HG03469 (cell line): ENCODE results near the gene KCNE4.

ENCODE experiments used
- ATAC-seq: cut with Tn5 transposase; IDR thresholded peaks from one replicate; pipeline ENCODE4 v1.9.1; 2021; ENCODE audit warnings: mild to moderate bottlenecking, moderate library complexity, moderate number of reproducible peaks; ENCODE audit not compliant: unreplicated experiment

KCNE4 gene

DNA sequence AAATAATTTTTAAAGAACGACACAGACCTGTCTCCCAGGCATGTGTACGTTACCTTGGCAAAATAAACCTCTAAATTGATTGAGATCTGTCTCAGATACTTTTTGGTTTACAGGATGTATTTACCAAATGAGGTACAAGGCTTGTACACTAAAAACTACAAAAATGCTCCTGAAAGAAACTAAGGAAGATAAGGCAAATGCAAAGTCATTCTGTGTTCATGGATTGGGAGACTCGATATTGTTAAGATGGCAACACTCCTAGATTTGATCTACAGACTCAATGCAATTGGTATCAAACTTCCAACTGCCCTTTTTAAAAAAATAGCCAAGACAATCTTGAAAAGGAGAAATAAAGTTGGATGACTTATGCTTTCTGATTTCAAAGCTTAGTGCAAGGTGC, 11.5 kb upstream of the KCNE4 start:
- no peak for ATAC-seq

GRCh38 chr2:223041527-223042109, 10.4 kb upstream of the KCNE4 start:
- ATAC-seq: no peak

DNA sequence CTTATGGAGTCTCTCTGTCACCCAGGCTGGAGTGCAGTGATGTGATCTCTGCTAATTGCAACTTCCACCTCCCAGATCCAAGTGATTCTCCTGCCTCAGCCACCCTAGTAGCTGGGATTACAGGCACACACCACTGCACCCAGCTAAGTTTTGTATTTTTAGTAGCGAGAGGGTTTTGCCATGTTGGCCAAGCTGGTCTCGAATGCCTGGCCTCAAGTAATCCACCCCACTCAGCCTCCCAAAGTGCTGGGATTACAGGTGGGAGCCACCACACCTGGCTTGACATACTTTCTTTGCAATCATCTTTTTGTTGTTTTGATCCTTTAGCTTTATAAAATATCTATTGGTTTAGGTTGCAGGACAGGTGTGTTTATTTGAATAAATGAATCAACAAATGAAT, 9.7 kb upstream of the KCNE4 start:
- ATAC-seq: no peak

DNA sequence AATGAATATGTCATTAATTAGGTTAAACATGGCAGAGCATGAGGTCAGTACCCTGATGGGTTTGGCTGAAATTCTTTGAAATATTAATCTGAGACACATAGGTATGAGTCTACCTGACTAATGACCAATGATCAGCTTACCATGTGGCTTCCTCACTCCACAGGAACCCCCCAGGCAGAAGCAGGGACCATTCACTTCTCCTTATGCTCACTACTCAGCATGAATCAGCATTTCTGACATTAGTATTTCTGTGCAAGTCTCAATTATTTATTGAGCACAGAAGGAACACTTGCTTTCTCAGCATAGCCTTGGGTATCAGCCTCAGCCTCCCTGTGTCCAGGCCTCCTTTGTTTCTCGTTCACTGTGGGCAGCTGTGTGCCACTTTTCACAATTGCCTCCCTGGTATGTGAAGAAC, 9.3 kb upstream of the KCNE4 start:
- ATAC-seq: no peak

GRCh38 chr2:223043164-223043941, 8.6 kb upstream of the KCNE4 start:
- no peak for ATAC-seq

- no peak for ATAC-seq
Observed at GRCh38 chr2:223044092-223044836, 7.7 kb upstream of the KCNE4 start.

DNA sequence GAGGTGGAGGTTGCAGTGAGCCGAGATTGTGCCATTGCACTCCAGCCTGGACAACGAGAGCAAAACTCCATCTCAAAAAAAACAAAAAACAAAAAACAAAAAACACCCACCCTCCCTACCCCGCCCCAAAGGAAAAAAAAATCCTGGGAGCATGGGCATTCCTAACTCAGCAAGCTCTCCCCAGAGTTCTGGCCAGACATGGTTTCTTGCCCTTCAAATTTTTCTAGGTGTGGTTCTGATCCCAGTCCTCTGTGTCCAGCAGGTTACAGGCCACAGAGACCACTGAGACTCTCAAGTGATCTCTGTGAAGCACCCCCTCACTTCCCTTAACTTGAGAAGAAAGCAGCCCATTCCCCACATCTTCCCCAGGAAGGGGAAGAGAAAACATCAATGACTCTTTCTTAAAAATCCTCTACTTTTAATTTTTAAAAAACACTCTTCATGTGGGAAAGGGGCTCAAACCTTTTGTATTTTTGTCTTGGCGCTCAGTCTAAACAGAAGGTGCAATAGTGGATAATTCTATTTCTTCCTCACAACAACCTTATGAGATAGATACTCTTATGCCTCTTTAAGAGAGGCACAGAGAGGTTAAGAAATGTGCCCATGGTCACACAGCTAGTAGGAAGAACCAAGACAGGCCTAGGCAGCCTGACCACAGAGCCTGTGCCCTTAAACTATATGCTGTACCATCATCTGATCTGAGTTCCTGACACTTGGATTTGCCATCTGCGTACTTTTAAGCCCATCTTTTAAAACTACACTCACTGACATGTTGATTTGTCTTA, 6.9 kb upstream of the KCNE4 start:
- no peak for ATAC-seq

DNA sequence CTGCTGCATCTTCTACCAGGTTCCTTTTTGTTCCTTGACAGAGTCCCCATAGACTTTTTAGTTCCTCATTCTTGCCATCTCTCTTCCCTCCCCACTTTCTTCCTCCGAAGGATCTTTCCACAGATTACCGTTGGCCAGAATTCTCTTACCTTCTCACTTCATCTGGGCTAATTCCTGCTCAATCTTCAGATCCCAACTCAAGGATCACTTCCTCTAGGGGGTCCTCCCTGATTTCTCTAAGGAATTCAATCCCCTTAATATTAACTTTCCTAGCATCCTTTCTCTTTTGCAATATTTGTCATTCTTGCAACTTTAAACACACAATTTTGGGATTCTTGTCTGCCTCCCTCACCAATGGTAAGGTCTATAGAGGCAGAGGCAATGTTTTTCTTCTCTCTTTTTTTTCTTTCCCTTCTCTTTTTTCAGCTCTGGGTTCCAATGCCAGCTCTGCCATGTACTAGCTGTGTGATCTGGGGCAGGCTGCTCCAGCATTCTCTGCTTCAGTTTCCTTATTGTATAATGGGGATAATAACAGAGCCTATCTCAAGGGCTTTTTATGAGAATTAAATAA, 5.4 kb upstream of the KCNE4 start:
- no peak for ATAC-seq

DNA sequence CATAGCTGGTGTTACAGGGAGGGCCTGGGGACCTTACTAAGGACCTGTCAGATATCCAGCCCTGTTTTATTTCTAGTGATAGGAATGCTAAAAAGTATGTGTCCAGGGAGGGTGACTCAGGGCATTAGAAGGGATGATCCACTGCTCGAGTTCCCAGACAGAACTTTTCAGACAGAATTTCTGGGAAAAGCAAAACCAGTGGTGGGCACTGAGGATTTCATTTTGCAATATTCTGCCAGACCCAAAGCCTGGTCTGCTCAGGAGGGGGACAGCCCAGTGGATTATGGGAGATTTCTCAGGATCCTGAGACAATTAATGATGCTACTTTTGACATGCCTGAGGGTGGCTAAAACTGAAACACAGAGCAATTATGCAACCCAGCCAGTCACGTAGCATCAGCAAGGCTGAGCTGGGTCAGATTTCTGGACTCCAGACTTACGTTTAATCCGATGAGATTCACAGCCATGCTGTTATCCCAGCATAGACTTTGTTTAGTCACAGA, 4.7 kb upstream of the KCNE4 start:
- ATAC-seq: no peak

- no peak for ATAC-seq
Observed at GRCh38 chr2:223048519-223048918, 3.5 kb upstream of the KCNE4 start.

DNA sequence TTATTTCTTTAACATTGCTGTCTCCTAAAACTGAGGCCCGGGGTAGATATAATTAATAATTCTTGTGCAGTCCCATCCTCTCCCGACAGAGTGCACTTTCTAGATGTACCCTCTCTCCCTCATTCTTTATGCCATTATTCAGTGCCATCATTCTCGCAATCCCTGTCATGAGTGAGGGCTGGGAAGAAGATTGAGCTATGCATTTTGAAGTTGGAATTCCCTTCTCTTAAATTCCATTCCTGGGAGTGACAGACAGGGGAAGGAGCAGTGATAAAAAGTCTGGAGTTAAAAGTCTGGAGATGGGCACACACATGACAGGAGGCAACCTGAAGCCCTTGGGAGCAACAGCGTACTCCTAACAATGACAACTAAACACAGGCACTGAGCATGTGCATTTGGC, 2.6 kb upstream of the KCNE4 start:
- ATAC-seq: no peak

GRCh38 chr2:223050188-223050587, 1.8 kb upstream of the KCNE4 start:
- ATAC-seq: no peak

- ATAC-seq: no peak
Observed at GRCh38 chr2:223050900-223051504, 988 bp upstream of the KCNE4 start.

GRCh38 chr2:223052548-223053483, 826 bp downstream of the KCNE4 start:
- ATAC-seq: no peak

DNA sequence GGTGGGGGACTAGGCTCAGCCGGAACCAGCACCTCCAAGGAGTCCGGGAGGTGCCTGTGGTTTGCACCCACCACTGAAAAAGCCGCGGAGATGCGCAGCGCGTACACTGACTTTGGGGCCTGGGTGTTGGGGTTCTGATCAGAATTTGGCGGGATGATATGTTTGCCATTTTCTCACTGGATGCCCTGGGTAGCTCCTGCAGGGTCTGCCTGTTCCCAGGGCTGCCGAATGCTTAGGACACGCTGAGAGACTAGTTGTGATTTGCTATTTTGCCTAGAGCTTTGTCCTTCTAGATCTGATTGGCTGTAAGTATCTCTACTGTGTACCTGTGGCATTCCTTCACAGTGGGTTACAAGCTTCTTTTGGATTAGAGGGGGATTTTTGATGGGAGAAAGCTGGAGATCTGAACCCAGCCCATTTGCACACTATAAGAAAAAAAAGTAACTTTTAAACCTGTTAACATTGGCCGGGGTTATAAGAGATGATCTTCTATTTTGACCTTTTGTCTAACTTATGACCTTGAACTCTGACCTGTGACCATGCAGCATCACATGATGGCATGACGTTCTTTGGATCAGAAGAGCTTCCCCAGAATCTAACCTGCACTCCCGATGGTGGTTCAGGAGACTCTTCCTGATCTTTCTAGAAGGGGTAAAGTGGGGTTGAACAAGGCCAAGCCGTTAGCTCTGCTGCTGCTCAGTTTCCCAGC, 1.6 kb downstream of the KCNE4 start:
- ATAC-seq: no peak

- ATAC-seq: no peak
Observed at GRCh38 chr2:223054193-223054781, 2.3 kb downstream of the KCNE4 start.

- no peak for ATAC-seq
Observed at GRCh38 chr2:223055140-223055539, 3.1 kb downstream of the KCNE4 start.

DNA sequence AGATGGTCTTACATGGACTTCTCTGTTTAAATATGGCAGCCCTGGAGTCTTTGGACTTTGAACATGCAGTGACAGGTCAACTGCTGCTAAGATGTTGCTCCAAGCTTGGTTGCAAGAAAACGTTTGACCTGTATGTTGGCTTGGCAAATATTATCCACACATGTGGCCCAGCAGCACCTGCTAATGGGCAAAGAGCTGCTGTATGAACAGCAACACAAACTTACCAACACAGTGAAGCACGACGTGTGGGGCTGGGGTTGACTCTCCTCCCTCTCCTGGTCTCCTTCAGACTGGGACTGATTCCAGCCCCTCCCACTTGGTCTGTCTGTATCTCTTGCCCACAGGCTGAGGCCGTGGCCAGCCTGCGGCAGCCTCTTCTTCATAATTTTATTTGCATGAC, 3.8 kb downstream of the KCNE4 start:
- ATAC-seq: no peak
